Keratinocyte (primary cell): ENCODE results near the gene CHAF1A. TPM values are rescaled to one million over a fixed set of nuclear protein-coding genes. Genes with fewer than 3 reads are reported as not detected.

Experiments
- DNase-seq: peaks from one replicate; pipeline ENCODE4 v3.0.0-alpha.2; 2011; ENCODE audit warnings: low read depth, missing footprints, low spot score
- FAIRE-seq: peaks from 2 replicates; lab custom pipeline; 2011; peaks lifted over from hg19 to GRCh38; lab: Jason Lieb, UNC
- H2AFZ ChIP-seq: 2 replicates; pipeline ENCODE4 v1.6.0; 2012; ENCODE audit warnings: low read length, control low read depth, inconsistent platforms; ENCODE audit not compliant: control insufficient read depth
- H3K27ac ChIP-seq: 2 replicates; pipeline ENCODE4 v1.5.1; 2011; ENCODE audit warnings: low read length; ENCODE audit not compliant: control insufficient read depth, insufficient read depth
- H3K27me3 ChIP-seq: 3 replicates; pipeline ENCODE4 v1.6.0; 2011; ENCODE audit warnings: low read length; ENCODE audit not compliant: control insufficient read depth, insufficient read depth; ENCODE audit errors: extremely low read depth
- H3K36me3 ChIP-seq, 2 experiments: 2 replicates in 1 of 2; 3 replicates in 1 of 2; pipeline ENCODE4 v1.5.1; 2011; ENCODE audit warnings: low read length in 2 of 2, mild to moderate bottlenecking in 1 of 2; ENCODE audit not compliant: control insufficient read depth in 2 of 2, insufficient read depth in 2 of 2; ENCODE audit errors: extremely low read depth in 1 of 2
- H3K4me1 ChIP-seq: 3 replicates; pipeline ENCODE4 v1.5.1; 2011; ENCODE audit warnings: low read length; ENCODE audit not compliant: control insufficient read depth, insufficient read depth; ENCODE audit errors: extremely low read depth
- H3K4me2 ChIP-seq: 3 replicates; pipeline ENCODE4 v1.6.0; 2011; ENCODE audit warnings: low read depth, low read length; ENCODE audit not compliant: control insufficient read depth, insufficient read depth; ENCODE audit errors: extremely low read depth
- H3K4me3 ChIP-seq, 3 experiments: fragments of 200-600 bp in 1 of 3; sonication (generic) in 1 of 3; 2 replicates in 2 of 3; 3 replicates in 1 of 3; pipeline ENCODE4 v1.5.1; 2011 to 2016; ENCODE audit warnings: low read length in 3 of 3, mild to moderate bottlenecking in 3 of 3, control low read depth in 2 of 3, inconsistent platforms in 1 of 3, low read depth in 1 of 3, mixed read lengths in 1 of 3, mixed run types in 1 of 3, moderate library complexity in 1 of 3; ENCODE audit not compliant: control insufficient read depth in 2 of 3, insufficient read depth in 2 of 3; ENCODE audit errors: extremely low read depth in 1 of 3
- H3K79me2 ChIP-seq: 2 replicates; pipeline ENCODE4 v1.6.0; 2012; ENCODE audit warnings: low read length; ENCODE audit not compliant: control insufficient read depth, insufficient read depth
- H3K9ac ChIP-seq: 3 replicates; pipeline ENCODE4 v1.6.0; 2011; ENCODE audit warnings: low read length; ENCODE audit not compliant: control insufficient read depth, insufficient read depth; ENCODE audit errors: extremely low read depth
- H3K9me1 ChIP-seq: 3 replicates; pipeline ENCODE4 v1.6.0; 2011; ENCODE audit warnings: low read length; ENCODE audit not compliant: control insufficient read depth, insufficient read depth; ENCODE audit errors: extremely low read depth
- H3K9me3 ChIP-seq: 2 replicates; pipeline ENCODE4 v1.5.1; 2012; ENCODE audit warnings: low read depth, low read length; ENCODE audit not compliant: control insufficient read depth
- H4K20me1 ChIP-seq: 3 replicates; pipeline ENCODE4 v1.6.0; 2011; ENCODE audit warnings: low read length; ENCODE audit not compliant: control insufficient read depth, insufficient read depth; ENCODE audit errors: extremely low read depth
- EZH2 ChIP-seq: IDR thresholded peaks from one replicate; pipeline ENCODE4 v1.6.1; 2012; ENCODE audit warnings: inconsistent platforms, mild to moderate bottlenecking, low read length, moderate library complexity
- dilution Hi-C: fragments of 300-500 bp; cut with MboI; formaldehyde crosslinking; loops from one replicate; pipeline ENCODE4 v1.7.0; 2020; ENCODE audit warnings: low sequenced_read_pairs; ENCODE audit not compliant: extremely low pct_ligation_motif_present
- polyA plus RNA-seq, 5 experiments: library from polyadenylated mRNA; depleted of rRNA in 3 of 5; stranded (reverse) in 3 of 5; stranded (forward) in 1 of 5; unstranded in 1 of 5; fragments of >200 nt; gene quantifications; 1 replicate in 1 of 5; 2 replicates in 3 of 5; 3 replicates in 1 of 5; pipeline versions ENCODE4 v1.2.1 to v1.2.3, GENCODE V29; 2011 to 2012; ENCODE audit warnings: missing spikeins in 2 of 5, low read depth in 1 of 5, low replicate concordance in 1 of 5
- TF ChIP-seq, protein P1 (sequence below), 3 experiments: IDR thresholded peaks in 1 of 3; conservative IDR thresholded peaks in 1 of 3; optimal IDR thresholded peaks in 1 of 3; 2 replicates in 2 of 3; 3 replicates in 1 of 3; pipeline versions ENCODE3 to v1.5.1; 2011; ENCODE audit warnings: low read length in 3 of 3, mild to moderate bottlenecking in 3 of 3, moderate library complexity in 2 of 3, control low read depth in 1 of 3, inconsistent platforms in 1 of 3; ENCODE audit not compliant: insufficient read depth in 2 of 3; ENCODE audit errors: extremely low read depth in 1 of 3

Gene CHAF1A
- polyA plus RNA-seq, 1 donor (not counting 4 experiments of a cell fraction or from before 2014, with no cell fraction given): 10.6 TPM

- no peak overlapping the region for H3K4me2 ChIP-seq
- TF ChIP-seq, protein P1, sequence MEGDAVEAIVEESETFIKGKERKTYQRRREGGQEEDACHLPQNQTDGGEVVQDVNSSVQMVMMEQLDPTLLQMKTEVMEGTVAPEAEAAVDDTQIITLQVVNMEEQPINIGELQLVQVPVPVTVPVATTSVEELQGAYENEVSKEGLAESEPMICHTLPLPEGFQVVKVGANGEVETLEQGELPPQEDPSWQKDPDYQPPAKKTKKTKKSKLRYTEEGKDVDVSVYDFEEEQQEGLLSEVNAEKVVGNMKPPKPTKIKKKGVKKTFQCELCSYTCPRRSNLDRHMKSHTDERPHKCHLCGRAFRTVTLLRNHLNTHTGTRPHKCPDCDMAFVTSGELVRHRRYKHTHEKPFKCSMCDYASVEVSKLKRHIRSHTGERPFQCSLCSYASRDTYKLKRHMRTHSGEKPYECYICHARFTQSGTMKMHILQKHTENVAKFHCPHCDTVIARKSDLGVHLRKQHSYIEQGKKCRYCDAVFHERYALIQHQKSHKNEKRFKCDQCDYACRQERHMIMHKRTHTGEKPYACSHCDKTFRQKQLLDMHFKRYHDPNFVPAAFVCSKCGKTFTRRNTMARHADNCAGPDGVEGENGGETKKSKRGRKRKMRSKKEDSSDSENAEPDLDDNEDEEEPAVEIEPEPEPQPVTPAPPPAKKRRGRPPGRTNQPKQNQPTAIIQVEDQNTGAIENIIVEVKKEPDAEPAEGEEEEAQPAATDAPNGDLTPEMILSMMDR (optimal IDR thresholded peaks at IDR 0.05 in 1 of 3, IDR thresholded peaks at IDR 0.05 in 1 of 3, conservative IDR thresholded peaks at IDR 0.05 in 1 of 3; ENCODE audit: extremely low read depth in 1 of 3, insufficient read depth in 2 of 3, low read length in 3 of 3): no peak
- no peak for TF ChIP-seq EZH2
- H3K27me3 ChIP-seq: no peaks in the 10 kb centered on the region
- no peak overlapping the region for H3K9ac ChIP-seq
- H3K4me3 ChIP-seq: no peak overlapping the region
- H3K27ac ChIP-seq: no peak overlapping the region
- dilution Hi-C loops: no loop called here
- H2AFZ ChIP-seq: no peak overlapping the region
- FAIRE-seq (no peak), DNase-seq (no peak)
- no peaks in the 10 kb centered on the region for H3K9me3 ChIP-seq
- H3K9me1 ChIP-seq: no peaks in the 10 kb centered on the region
- no peaks in the 10 kb centered on the region for H3K79me2 ChIP-seq
- no peaks in the 10 kb centered on the region for H3K4me1 ChIP-seq
- peaks cover 10 to 18% of the 10 kb centered on the region in 2 experiments for H3K36me3 ChIP-seq
- H4K20me1 ChIP-seq: no peaks in the 10 kb centered on the region
Observed at GRCh38 chr19:4488496-4488895, 86.1 kb downstream of the CHAF1A start.

GRCh38 chr19:4491446-4491845, 89.0 kb downstream of the CHAF1A start:
- dilution Hi-C loops: no loop called here
- H2AFZ ChIP-seq: no peak overlapping the region
- no peak overlapping the region for H3K4me3 ChIP-seq
- FAIRE-seq: no peak
- no peak overlapping the region for H3K4me2 ChIP-seq
- no peaks in the 10 kb centered on the region for H3K4me1 ChIP-seq
- no peaks in the 10 kb centered on the region for H4K20me1 ChIP-seq
- H3K36me3 ChIP-seq: peaks cover 11 to 22% of the 10 kb centered on the region in 2 experiments
- H3K9ac ChIP-seq: no peak overlapping the region
- H3K9me3 ChIP-seq: no peaks in the 10 kb centered on the region
- H3K79me2 ChIP-seq: no peaks in the 10 kb centered on the region
- no peak overlapping the region for H3K27ac ChIP-seq
- TF ChIP-seq, protein P1 (optimal IDR thresholded peaks at IDR 0.05 in 1 of 3, IDR thresholded peaks at IDR 0.05 in 1 of 3, conservative IDR thresholded peaks at IDR 0.05 in 1 of 3; ENCODE audit: extremely low read depth in 1 of 3, insufficient read depth in 2 of 3, low read length in 3 of 3): no peak
- no peak for TF ChIP-seq EZH2
- H3K9me1 ChIP-seq: no peaks in the 10 kb centered on the region
- H3K27me3 ChIP-seq: no peaks in the 10 kb centered on the region
- no peak for DNase-seq
